K562 (cell line): ENCODE data around the gene TIMP4. TPM values are rescaled to one million over a fixed set of nuclear protein-coding genes. Genes with fewer than 3 reads are reported as not detected.

ENCODE experiments used
- ATAC-seq: fragments of 200-7000 bp; cut with Tn5 transposase; 3 replicates; pipeline ENCODE4 v1.9.1; 2020; ENCODE audit warnings: moderate library complexity
- BruUV-seq: library from RNA; stranded (reverse); fragments of 400-500 nt; replicated peaks from 2 replicates; lab custom pipeline; 2021; lab: Mats Ljungman, UMichigan
- CTCF ChIA-PET: fragments of 300-600 bp; formaldehyde crosslinking; extraction: SDS; loops from one replicate; lab custom pipeline; 2021; ENCODE audit warnings: low intra/inter-chr PET ratio; lab: Yijun Ruan, JAX
- POLR2A ChIA-PET: fragments of 300-600, 350-650 bp; sonication (Branson Sonifier 250); formaldehyde crosslinking; extraction: SDS; loops from one replicate; lab custom pipeline; 2021; ENCODE audit warnings: antibody characterized with exemption, inconsistent platforms; lab: Yijun Ruan, JAX
- DNase-seq, 4 experiments: peaks; one replicate each; pipeline versions ENCODE4 v3.0.0 to v3.0.0-alpha.2; 2011 to 2018; ENCODE audit warnings: low spot score in 3 of 4, mixed read lengths in 3 of 4; ENCODE audit errors: extremely low read depth in 1 of 4
- FAIRE-seq: peaks from 2 replicates; lab custom pipeline; 2011; peaks lifted over from hg19 to GRCh38; lab: Jason Lieb, UNC
- H2AFZ ChIP-seq: 2 replicates; pipeline ENCODE4 v1.6.0; 2011; ENCODE audit warnings: low read depth, low read length, control low read depth, inconsistent platforms
- H3K27ac ChIP-seq: fragments of 200-600 bp; 3 replicates; pipeline ENCODE4 v1.8.0; 2011; ENCODE audit warnings: low read depth, mild to moderate bottlenecking, control low read depth, inconsistent platforms, low read length, moderate library complexity, mixed read lengths; ENCODE audit errors: extremely low read depth
- H3K27me3 ChIP-seq, 2 experiments: fragments of 300-600 bp in 1 of 2; 2 replicates in 1 of 2; 3 replicates in 1 of 2; pipeline versions ENCODE4 v1.6.0 to v1.8.0; 2011; ENCODE audit warnings: inconsistent platforms in 2 of 2, low read length in 2 of 2, mild to moderate bottlenecking in 1 of 2, mixed read lengths in 1 of 2, moderate library complexity in 1 of 2; ENCODE audit not compliant: control insufficient read depth in 2 of 2, insufficient read depth in 2 of 2
- H3K36me3 ChIP-seq: fragments of 300-600 bp; 3 replicates; pipeline ENCODE4 v1.8.0; 2011; ENCODE audit warnings: mild to moderate bottlenecking, low read length, inconsistent platforms; ENCODE audit not compliant: control insufficient read depth, insufficient read depth
- H3K4me1 ChIP-seq, 2 experiments: fragments of 200-600 bp in 1 of 2; replicated peaks in 1 of 2; 2 replicates in 1 of 2; 3 replicates in 1 of 2; pipeline versions ENCODE4 v1.5.1 to v1.8.0; 2011; ENCODE audit warnings: inconsistent platforms in 2 of 2, low read length in 2 of 2, mild to moderate bottlenecking in 1 of 2, mixed read lengths in 1 of 2, moderate library complexity in 1 of 2; ENCODE audit not compliant: control insufficient read depth in 2 of 2, insufficient read depth in 2 of 2
- H3K4me2 ChIP-seq: 2 replicates; pipeline ENCODE4 v1.6.1; 2011; ENCODE audit warnings: low read length, control low read depth, inconsistent platforms, mixed read lengths; ENCODE audit not compliant: insufficient read depth
- H3K4me3 ChIP-seq: fragments of 200-600 bp; sonication (generic), shearing (Covaris generic); 2 replicates; pipeline ENCODE4 v1.5.1; 2016; ENCODE audit warnings: control low read depth, inconsistent platforms
- H3K79me2 ChIP-seq: fragments of 200-600 bp; 3 replicates; pipeline ENCODE4 v1.8.0; 2011; ENCODE audit warnings: low read length, inconsistent platforms; ENCODE audit not compliant: control insufficient read depth, insufficient read depth
- H3K9ac ChIP-seq, 2 experiments: 2 replicates each; pipeline versions ENCODE4 v1.6.0 to v1.6.1; 2011; ENCODE audit warnings: low read depth in 2 of 2, low read length in 2 of 2, control low read depth in 1 of 2, inconsistent platforms in 1 of 2, mild to moderate bottlenecking in 1 of 2, mixed read lengths in 1 of 2; ENCODE audit not compliant: insufficient read depth in 1 of 2
- H3K9me1 ChIP-seq: one replicate; pipeline ENCODE4 v1.6.0; 2011; ENCODE audit warnings: inconsistent platforms, mild to moderate bottlenecking, low read length, moderate library complexity; ENCODE audit not compliant: control insufficient read depth, insufficient read depth
- H3K9me3 ChIP-seq: replicated peaks from 2 replicates; pipeline ENCODE4 v1.5.1; 2011; ENCODE audit warnings: low read depth, low read length, inconsistent platforms; ENCODE audit not compliant: control insufficient read depth, insufficient read depth
- H4K20me1 ChIP-seq: replicated peaks from 2 replicates; pipeline ENCODE4 v1.6.1; 2011; ENCODE audit warnings: low read length, inconsistent platforms, mixed read lengths; ENCODE audit not compliant: control insufficient read depth, insufficient read depth
- CBX3 ChIP-seq, 2 experiments: IDR thresholded peaks; 1 replicate in 1 of 2; 2 replicates in 1 of 2; pipeline ENCODE4 v1.6.1; 2012; ENCODE audit warnings: inconsistent platforms in 2 of 2, low read length in 2 of 2, borderline replicate concordance in 1 of 2, control low read depth in 1 of 2
- GATAD2B ChIP-seq: fragments of 450-650 bp; IDR thresholded peaks from 2 replicates; pipeline ENCODE4 v1.6.1; 2017; ENCODE audit warnings: mild to moderate bottlenecking, borderline replicate concordance
- GTF2F1 ChIP-seq: IDR thresholded peaks from 2 replicates; pipeline ENCODE4 v1.6.1; 2011; ENCODE audit warnings: low read depth, low read length, improper control_type of control experiment
- ILF3 ChIP-seq: fragments of 450-650 bp; IDR thresholded peaks from 2 replicates; pipeline ENCODE4 v1.6.1; 2018; ENCODE audit warnings: antibody characterized with exemption, mild to moderate bottlenecking, moderate library complexity, borderline replicate concordance
- JUNB ChIP-seq: fragments of 450-650 bp; formaldehyde crosslinking; conservative IDR thresholded peaks from 2 replicates; pipeline ENCODE4 v1.4.0; 2020; ENCODE audit warnings: mild to moderate bottlenecking
- KDM1A ChIP-seq, 2 experiments: fragments of 450-650 bp; IDR thresholded peaks; 2 replicates each; pipeline ENCODE4 v1.6.1; 2016; ENCODE audit warnings: mild to moderate bottlenecking in 2 of 2
- KLF6 ChIP-seq: fragments of 250-450 bp; sonication (Bioruptor Pico); IDR thresholded peaks from 2 replicates; pipeline ENCODE4 v1.4.0; 2020; ENCODE audit warnings: mild to moderate bottlenecking, moderate library complexity, borderline replicate concordance
- MYNN ChIP-seq, 2 experiments: sonication (generic); formaldehyde crosslinking in 1 of 2; IDR thresholded peaks; 2 replicates each; pipeline versions ENCODE4 v1.5.0 to v1.6.1; 2016 to 2020; ENCODE audit warnings: antibody characterized with exemption in 1 of 2, missing genetic modification reagents in 1 of 2
- PCBP2 ChIP-seq: fragments of 200-400 bp; formaldehyde crosslinking; IDR thresholded peaks from 2 replicates; pipeline ENCODE4 v1.6.1; 2018; ENCODE audit warnings: low read length, low read depth, mild to moderate bottlenecking, moderate library complexity; ENCODE audit not compliant: poor library complexity, severe bottlenecking
- SMAD2 ChIP-seq: fragments of 150-350 bp; IDR thresholded peaks from 2 replicates; pipeline ENCODE4 v1.6.1; 2014; ENCODE audit warnings: low read depth, mild to moderate bottlenecking, low read length
- ZNF124 ChIP-seq: sonication (generic); formaldehyde crosslinking; IDR thresholded peaks from 2 replicates; pipeline ENCODE4 v1.8.1; 2022; ENCODE audit warnings: missing genetic modification reagents
- ZNF23 ChIP-seq: fragments of 250-450 bp; sonication (Bioruptor Pico); IDR thresholded peaks from 2 replicates; pipeline ENCODE4 v1.4.0; 2020; ENCODE audit warnings: mild to moderate bottlenecking
- ZNF316 ChIP-seq: fragments of 450-650 bp; IDR thresholded peaks from 2 replicates; pipeline ENCODE4 v1.6.1; 2016
- ZNF780A ChIP-seq: fragments of 250-450 bp; sonication (Bioruptor Pico); IDR thresholded peaks from 2 replicates; pipeline ENCODE4 v1.5.0; 2021; ENCODE audit warnings: mild to moderate bottlenecking
- WGBS: fragments of 100-300 bp; shearing (Covaris generic); methylation state at CpG from one replicate; pipeline ENCODE4 v1.1.6; 2016; ENCODE audit warnings: low coverage, mixed read lengths; ENCODE audit not compliant: insufficient coverage; ENCODE audit errors: missing lambda C conversion rate; 5-methylcytosine and 5-hydroxymethylcytosine counted together
- in situ Hi-C: fragments of 300-500 bp; cut with MboI; formaldehyde crosslinking; loops from 4 replicates; pipeline ENCODE4 v1.15.0; 2018; ENCODE audit warnings: inconsistent platforms, mixed read lengths
- intact Hi-C: fragments of 100-400 bp; cut with micrococcal nuclease; formaldehyde crosslinking; loops from 2 replicates; pipeline ENCODE4 v1.14.2; 2022
- polyA plus RNA-seq, 8 experiments: library from polyadenylated mRNA; depleted of rRNA in 4 of 8; stranded (reverse) in 5 of 8; unstranded in 3 of 8; fragments of >200 nt; fragmentation: Nextera tagmentation in 2 of 8; fragmentation: Illumina TruSeq in 1 of 8; extraction: Ambion mirVana in 2 of 8; extraction: Trizol in 1 of 8; gene quantifications; 2 replicates each; pipeline versions ENCODE4 v1.2.1 to v1.2.3, GENCODE V29; 2011 to 2014; ENCODE audit warnings: inconsistent platforms in 1 of 8, missing spikeins in 1 of 8
- total RNA-seq, 7 experiments: library from RNA; depleted of rRNA in 6 of 7; stranded (reverse); fragments of >200 nt in 6 of 7; fragmentation: Illumina TruSeq in 2 of 7; extraction: Trizol in 2 of 7; gene quantifications; 2 replicates each; pipeline versions ENCODE4 v1.2.1 to v1.2.3, GENCODE V29; 2011 to 2021; ENCODE audit warnings: low replicate concordance in 1 of 7
- TF ChIP-seq, protein P1 (sequence below): fragments of 250-450 bp; sonication (Bioruptor Pico); IDR thresholded peaks from 2 replicates; pipeline ENCODE4 v1.5.0; 2021
- TF ChIP-seq, protein P2 (sequence below): sonication (generic); formaldehyde crosslinking; IDR thresholded peaks from 2 replicates; pipeline ENCODE4 v1.8.0; 2022; ENCODE audit warnings: mild to moderate bottlenecking, missing genetic modification reagents
- TF ChIP-seq, protein P3 (sequence below): fragments of 450-650 bp; IDR thresholded peaks from 2 replicates; pipeline ENCODE4 v1.6.1; 2016; ENCODE audit warnings: missing biosample characterization, missing genetic modification characterization
- TF ChIP-seq, protein P4 (sequence below), 3 experiments: fragments of 200-800 bp in 1 of 3; fragments of 250-450 bp in 1 of 3; fragments of 450-650 bp in 1 of 3; sonication (Bioruptor Pico) in 1 of 3; sonication (Bioruptor generic) in 1 of 3; formaldehyde crosslinking in 1 of 3; IDR thresholded peaks; 2 replicates each; pipeline versions ENCODE4 v1.6.1 to v1.8.0; 2016 to 2022; ENCODE audit warnings: mild to moderate bottlenecking in 2 of 3, missing genetic modification characterization in 2 of 3, missing compliant biosample characterization in 1 of 3, moderate library complexity in 1 of 3

TIMP4 gene
- total and polyA plus RNA-seq, 9 of the 15 experiments (the other 6 are each of a cell fraction or from before 2014, with no cell fraction given), result 0.03 to 0.07 TPM; not detected in 7

DNA sequence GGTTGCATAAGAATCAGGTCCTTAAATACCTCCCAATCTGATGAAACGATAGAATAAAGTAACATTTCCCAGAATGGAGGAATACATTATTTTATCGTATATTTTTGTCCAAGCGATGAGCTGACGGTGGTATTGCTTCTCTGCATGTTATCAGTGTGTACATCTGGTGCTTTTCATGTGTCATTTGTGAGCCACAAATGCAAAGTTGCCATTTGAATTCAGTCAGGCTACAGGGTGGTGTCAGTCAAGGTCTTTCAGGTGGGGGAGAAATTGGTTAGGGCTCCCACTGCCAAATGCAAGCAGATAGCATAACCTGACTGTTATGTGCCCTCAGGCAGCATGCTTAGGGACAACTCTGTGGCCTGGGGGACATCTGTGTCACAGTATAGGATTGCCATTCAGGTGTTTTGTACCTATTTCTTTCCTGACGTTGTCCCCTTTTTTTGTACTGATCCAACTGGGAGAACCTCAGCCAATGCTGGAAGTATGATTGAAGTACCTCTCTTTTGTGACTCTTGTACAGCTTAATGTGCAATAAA is 26.5 kb upstream of the TIMP4 start:
- H3K36me3 ChIP-seq, result no peaks in the 10 kb centered on the region
- ChIA-PET CTCF (no interaction called here), POLR2A (interaction anchor here (0.7 to 1.5 kb wide), 3 partner anchors 8 to 185 kb away, joined by 3 to 4 read pairs (median 3); no protein-coding TSS in a partner anchor)
- peaks cover 0 to 36% of the 10 kb centered on the region in 2 experiments; a peak in 2 of 5 replicates for H3K27me3 ChIP-seq
- ATAC-seq (no peak), DNase-seq (no peak), FAIRE-seq (peak; percentile 32)
- no TSS peak for BruUV-seq
- H3K4me2 ChIP-seq, result no peak overlapping the region
- no peak overlapping the region for H3K9ac ChIP-seq
- H4K20me1 ChIP-seq, result no peaks in the 10 kb centered on the region
- H3K9me1 ChIP-seq, result no peaks in the 10 kb centered on the region
- H3K27ac ChIP-seq, result no peak overlapping the region
- in situ Hi-C loops, result no loop called here
- no peak overlapping the region for H3K4me3 ChIP-seq
- WGBS, result 4% methylated on average over 5 of the region's 5 CpGs
- peaks cover 3 to 4% of the 10 kb centered on the region in 2 experiments; a peak in 3 of 5 replicates for H3K4me1 ChIP-seq
- no peak overlapping the region for H2AFZ ChIP-seq
- no peaks in the 10 kb centered on the region for H3K79me2 ChIP-seq
- intact Hi-C loops, result loop anchor here (5.0 kb wide), 1 partner anchor 292 kb away; no protein-coding TSS in a partner anchor
- H3K9me3 ChIP-seq, result no peaks in the 10 kb centered on the region
- TF ChIP-seq, protein P1, sequence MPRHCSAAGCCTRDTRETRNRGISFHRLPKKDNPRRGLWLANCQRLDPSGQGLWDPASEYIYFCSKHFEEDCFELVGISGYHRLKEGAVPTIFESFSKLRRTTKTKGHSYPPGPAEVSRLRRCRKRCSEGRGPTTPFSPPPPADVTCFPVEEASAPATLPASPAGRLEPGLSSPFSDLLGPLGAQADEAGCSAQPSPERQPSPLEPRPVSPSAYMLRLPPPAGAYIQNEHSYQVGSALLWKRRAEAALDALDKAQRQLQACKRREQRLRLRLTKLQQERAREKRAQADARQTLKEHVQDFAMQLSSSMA (CRISPR knock-in tag), result no peak
- no peak for TF ChIP-seq MYNN (IDR thresholded peaks at IDR 0.05)
- TF ChIP-seq MYNN (CRISPR knock-in tag; IDR thresholded peaks at IDR 0.05), result no peak
- no peak for TF ChIP-seq GTF2F1
- TF ChIP-seq JUNB, result no peak
- TF ChIP-seq, protein P2, sequence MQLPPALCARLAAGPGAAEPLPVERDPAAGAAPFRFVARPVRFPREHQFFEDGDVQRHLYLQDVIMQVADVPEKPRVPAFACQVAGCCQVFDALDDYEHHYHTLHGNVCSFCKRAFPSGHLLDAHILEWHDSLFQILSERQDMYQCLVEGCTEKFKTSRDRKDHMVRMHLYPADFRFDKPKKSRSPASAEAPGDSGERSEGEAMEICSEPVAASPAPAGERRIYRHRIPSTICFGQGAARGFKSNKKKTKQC (CRISPR knock-in tag), result no peak
- no peak for TF ChIP-seq KLF6 (CRISPR knock-in tag)
- no peak for TF ChIP-seq PCBP2
- TF ChIP-seq CBX3 (IDR thresholded peaks at IDR 0.05; ENCODE audit: borderline replicate concordance in 1 of 2, low read length in 2 of 2), result no peak
- TF ChIP-seq KDM1A (IDR thresholded peaks at IDR 0.05), result no peak
- TF ChIP-seq ILF3, result no peak
- TF ChIP-seq, protein P3, sequence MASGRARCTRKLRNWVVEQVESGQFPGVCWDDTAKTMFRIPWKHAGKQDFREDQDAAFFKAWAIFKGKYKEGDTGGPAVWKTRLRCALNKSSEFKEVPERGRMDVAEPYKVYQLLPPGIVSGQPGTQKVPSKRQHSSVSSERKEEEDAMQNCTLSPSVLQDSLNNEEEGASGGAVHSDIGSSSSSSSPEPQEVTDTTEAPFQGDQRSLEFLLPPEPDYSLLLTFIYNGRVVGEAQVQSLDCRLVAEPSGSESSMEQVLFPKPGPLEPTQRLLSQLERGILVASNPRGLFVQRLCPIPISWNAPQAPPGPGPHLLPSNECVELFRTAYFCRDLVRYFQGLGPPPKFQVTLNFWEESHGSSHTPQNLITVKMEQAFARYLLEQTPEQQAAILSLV (tag), result no peak
- TF ChIP-seq ZNF23, result no peak
- TF ChIP-seq ZNF780A (CRISPR knock-in tag), result no peak
- no peak for TF ChIP-seq GATAD2B
- no peak for TF ChIP-seq ZNF316
- TF ChIP-seq SMAD2, result no peak
- TF ChIP-seq, protein P4, sequence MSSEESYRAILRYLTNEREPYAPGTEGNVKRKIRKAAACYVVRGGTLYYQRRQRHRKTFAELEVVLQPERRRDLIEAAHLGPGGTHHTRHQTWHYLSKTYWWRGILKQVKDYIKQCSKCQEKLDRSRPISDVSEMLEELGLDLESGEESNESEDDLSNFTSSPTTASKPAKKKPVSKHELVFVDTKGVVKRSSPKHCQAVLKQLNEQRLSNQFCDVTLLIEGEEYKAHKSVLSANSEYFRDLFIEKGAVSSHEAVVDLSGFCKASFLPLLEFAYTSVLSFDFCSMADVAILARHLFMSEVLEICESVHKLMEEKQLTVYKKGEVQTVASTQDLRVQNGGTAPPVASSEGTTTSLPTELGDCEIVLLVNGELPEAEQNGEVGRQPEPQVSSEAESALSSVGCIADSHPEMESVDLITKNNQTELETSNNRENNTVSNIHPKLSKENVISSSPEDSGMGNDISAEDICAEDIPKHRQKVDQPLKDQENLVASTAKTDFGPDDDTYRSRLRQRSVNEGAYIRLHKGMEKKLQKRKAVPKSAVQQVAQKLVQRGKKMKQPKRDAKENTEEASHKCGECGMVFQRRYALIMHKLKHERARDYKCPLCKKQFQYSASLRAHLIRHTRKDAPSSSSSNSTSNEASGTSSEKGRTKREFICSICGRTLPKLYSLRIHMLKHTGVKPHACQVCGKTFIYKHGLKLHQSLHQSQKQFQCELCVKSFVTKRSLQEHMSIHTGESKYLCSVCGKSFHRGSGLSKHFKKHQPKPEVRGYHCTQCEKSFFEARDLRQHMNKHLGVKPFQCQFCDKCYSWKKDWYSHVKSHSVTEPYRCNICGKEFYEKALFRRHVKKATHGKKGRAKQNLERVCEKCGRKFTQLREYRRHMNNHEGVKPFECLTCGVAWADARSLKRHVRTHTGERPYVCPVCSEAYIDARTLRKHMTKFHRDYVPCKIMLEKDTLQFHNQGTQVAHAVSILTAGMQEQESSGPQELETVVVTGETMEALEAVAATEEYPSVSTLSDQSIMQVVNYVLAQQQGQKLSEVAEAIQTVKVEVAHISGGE (CRISPR knock-in tag; IDR thresholded peaks at IDR 0.05), result no peak
- TF ChIP-seq ZNF124 (CRISPR knock-in tag), result no peak
